ENCODE data around the gene TNFRSF4.

The TNFRSF4 gene

DNA sequence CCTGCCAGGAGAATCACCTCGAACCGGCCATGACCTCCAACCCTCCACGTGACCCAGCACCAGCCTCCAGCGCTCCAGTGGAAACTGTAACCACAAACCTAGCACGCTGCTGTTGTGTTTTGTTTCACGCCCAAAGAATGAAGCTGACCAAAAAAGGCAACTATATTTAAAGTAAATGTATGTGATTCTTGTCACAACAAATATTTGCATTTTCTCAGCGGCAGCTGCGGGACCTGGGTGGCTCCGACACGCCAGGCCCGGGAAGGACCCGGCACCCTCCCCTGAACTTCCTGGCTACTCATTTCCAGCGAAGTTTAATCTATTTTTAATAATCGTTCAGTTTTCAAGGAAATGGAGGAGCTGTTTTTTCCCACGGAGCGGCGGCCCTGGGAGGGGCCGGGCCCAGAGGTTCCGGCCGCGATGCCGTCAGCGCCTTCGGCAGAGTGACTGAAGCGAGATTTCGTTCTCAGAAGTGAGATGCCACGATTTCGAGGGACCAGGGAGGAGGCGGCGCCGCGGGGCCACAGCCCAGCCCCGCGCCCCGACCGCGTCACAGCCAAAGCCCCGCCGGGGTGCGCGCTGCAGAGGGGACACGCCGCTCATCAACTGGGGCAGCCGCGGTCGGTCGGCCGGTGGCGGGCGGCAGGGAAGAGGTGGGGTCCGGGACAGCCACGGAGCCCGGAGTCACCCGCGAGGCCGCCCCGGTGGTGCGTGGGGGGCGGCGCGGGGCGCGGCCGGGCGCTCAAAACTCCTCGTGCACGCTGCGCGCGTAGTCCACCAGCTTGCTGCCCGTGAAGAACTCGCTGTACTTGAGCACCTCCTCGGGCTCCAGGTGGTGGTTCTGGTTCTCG is 3.0 kb upstream of the TNFRSF4 start:
- no peak for DNase-seq

DNA sequence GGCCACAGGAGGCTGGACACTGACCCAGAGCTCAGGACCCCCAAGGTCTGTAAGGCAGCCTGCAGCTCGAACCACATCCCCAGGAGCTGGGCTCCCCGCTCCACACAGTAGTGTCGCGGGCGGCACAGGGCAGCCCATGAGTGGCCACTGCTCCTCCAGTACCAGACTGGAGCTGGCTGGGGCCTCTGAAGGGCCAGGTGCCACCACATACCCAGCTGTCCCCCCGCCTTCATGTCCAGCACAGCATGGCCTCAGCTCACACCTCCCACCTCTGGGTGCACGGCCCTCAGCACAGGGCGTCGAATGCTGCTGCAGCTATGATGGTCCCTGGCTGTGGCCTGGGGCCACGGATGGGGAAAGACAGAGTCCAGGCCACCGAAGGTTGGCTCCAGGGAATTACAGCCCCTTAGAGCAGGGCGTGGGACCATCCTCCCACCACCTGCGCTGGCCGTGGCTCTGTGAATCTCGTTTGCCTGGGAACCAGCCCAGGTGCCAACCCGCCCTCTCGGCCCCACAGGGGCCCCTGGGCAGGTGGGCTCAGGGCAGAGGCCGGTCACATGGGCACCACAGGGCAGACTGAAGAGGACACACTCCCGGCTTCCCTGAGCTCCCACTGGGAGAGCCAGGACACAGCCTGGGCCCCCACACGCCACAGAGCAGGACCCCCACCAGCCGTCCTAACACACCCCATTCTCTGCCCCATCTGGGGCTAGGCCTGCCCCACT is 2.1 kb upstream of the TNFRSF4 start:
- DNase-seq, result no peak

DNA sequence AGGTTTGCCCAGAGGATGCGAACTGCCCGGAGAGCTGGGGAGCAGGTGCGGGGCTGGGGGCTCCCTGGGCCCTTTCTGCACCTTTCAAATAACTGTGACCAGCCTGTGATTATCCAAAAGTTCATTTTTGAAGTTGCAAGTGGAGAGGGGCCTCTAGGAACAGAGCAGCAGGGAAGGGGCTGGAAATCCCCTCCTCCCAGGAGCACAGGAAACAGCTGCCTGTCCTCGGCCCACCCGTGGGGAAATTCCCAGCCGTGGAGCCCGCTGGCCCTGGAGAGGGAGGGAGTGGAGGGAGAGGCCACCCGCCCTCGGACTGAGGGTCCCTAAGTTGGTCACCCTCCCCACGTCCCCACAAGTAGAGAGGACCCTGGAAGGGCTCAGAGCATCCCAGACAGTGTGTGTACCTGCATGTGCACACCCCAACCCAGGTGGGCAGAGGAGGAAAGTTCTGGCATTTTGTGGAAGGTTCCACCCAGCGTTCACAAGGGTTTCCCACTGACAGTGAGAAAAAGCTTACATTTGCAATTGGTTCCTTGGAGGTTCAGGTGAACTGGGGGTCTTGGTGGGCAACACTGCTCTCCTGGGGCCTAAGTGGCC is 1.2 kb upstream of the TNFRSF4 start:
- no peak for DNase-seq

DNA sequence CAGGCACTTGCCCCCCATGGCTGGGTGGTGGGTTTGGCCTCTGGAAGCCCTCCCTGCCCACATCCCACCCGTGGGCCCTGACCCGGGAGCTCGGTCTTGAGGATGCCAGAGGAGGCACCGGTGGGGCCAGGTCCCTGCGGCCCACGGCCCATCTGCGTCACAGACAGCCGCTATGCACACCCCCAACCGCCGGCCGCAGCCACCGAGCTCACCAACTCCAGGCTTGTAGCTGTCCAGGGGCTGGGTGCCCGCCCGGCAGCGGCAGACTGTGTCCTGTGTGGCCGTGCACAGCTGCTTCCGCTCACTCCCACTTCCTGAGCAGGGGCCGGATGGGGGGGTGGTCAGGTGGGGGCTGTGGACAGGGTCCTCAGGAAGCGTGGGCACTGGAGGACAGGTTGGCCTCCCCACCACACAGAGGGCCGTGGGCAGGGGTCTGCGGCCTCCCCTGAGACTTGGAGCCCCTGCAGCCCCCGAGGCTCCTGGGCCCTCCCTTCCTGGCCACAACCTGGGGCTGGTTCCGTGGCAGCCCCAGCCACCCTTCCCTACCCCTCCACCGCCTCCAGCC is 1.1 kb downstream of the TNFRSF4 start:
- DNase-seq, result peak; percentile 42

DNA sequence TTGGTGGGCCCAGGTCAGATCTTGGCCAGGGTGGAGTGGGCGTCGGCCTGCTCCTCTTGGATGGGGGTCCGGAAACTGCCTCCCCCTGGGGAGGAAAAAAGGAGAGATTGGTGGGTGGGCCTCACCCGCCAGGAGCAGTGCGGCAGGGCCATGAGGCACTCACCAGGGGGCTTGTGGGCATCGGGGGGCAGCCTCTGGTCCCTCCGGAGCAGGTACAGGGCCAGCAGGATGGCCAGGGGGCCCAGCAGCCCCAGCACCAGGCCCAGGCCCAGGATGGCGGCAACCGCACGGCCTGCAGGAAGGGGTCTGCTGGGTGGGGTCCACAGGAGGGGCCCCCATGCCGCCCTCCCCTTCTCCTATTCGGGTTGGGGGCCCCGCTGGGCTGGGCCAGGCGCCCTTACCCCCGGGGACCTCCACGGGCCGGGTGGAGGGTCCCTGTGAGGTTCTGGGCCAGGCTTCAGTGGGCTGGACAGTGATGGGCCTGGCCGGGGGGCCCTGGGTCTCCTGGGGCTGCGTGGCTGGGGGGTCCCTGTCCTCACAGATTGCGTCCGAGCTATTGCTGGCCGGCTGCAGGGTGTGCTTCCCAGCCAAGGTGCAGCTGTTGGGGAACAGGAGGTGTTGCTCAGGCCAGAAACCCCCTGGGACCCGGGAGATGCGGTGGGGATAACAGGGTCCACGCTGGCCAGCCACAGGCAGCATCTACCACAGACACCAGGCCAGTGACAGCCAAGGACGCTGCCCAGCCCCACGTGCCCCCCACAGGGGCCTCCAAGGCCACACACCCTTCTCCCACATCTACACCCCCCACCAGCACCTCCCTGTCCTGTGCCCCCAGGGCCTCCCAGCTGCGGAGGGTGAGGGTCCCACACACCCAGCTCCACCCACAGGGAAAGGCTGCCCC is 2.2 kb downstream of the TNFRSF4 start:
- DNase-seq, result peak; percentile 4

DNA sequence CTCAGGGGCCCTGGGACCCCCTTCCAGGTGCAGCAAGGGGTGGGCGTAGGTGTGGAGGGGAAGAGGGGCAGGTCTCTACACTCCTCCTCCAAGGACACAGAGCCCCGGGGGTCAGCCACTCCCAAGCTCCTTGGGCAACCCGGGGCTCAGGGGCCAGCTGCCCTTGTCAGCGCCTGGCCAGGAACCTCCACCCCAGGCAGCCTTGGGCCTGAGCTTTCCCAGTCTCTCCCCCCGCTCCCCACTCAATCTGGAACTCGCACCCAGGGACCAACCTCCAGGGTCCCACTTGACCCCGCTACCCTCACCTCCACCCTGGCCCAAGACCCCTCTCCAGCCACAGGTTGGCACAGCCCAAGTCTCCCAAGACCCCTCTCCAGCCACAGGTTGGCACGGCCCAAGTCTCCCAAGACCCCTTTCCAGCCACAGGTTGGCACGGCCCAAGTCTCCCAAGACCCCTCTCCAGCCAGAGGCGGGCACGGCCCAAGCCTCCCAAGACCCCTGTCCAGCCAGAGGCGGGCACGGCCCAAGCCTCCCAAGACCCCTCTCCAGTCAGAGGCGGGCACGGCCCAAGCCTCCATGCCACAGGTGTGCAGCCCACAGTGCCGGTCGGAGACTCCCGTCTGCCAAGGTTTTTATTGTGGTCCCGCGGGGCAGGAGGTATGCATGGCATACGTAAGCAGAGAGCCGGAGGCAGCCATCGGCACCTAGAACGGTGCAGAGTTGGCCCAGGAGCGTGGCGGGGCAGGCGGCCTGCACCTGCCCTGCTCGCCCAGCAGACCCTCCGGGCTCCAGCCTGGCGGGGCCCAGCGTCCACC is 3.0 kb downstream of the TNFRSF4 start:
- peak; percentile 1 for DNase-seq

DNA sequence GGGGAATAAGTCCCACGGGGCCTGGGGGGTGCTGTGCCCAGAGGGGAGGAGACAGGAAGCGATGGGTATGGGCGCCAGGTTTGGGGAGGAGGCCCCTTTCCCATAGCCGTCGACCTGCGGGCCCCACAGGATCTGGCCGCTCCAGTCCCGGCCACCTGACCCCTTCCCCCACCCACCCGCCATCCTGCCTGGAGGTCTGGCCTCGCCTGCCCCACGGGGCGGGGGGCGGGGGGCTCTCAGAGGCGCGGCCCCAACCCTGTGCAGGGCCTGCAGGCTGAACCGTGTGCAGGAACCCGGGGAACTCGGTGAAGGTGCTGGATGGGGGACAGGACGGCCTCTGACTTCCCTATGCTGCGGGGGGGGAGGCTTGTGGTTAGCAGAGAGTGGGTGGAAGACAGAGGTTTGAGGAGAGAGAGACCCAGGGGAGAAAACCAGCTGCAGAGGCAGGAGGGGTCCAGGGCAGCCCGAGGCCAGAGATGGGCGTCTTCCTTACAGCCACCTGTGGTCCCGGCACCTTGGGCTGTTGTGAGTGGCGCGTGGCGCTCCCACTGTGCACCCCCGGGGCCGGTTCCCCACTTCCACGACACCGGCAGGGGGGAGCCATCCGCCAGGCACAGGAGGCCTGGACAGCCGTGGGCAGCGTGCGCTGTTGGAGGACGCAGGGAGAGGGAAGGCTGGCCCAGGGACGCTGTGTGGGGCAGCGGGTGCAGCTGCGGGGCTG is 5.1 kb downstream of the TNFRSF4 start:
- peak; percentile 58 for DNase-seq

DNA sequence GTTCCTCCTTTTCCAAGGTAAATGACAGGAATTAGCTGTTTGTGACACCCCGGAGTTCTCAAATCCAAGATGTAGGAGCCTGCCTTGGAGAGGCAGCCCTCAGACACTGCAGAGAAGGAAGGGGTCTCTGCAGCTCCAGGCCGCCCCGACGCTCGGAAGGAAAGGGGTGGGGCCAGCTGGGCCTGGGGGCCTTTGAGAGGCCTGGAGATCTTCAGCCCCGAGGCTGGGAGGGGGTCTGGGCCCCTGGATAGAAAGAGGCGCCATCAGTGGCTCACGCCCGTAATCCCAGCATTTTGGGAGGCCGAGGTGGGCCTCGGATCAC is 6.4 kb downstream of the TNFRSF4 start:
- no peak for DNase-seq

DNA sequence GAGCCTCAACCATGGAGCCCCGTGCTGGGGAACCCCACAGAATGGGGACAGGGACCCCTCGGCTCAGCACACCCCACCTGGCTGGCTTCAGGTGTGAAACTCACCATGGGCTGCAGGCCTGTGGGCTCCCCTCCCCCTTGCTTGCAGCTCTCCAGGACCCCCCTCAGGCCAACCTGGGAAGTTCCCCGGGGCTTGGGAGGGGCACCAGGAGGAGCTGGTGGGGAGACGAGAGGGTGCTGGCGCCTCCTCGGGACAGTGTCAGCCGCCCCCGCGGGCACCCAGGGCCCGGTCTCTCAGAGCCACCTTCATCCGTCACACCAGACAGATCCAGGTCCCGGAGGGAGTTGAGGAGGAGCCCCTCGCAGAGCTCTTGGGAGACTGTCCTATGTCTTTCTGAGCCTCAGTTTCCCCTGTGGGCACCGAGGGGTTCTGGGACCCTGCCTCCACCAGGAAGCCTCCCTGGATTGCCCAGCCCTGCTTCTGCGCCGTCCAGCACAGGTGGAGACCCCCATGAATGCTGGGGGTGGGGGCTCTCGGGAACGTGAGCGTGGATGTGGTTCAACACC is 6.9 kb downstream of the TNFRSF4 start:
- peak; percentile 10 for DNase-seq

DNA sequence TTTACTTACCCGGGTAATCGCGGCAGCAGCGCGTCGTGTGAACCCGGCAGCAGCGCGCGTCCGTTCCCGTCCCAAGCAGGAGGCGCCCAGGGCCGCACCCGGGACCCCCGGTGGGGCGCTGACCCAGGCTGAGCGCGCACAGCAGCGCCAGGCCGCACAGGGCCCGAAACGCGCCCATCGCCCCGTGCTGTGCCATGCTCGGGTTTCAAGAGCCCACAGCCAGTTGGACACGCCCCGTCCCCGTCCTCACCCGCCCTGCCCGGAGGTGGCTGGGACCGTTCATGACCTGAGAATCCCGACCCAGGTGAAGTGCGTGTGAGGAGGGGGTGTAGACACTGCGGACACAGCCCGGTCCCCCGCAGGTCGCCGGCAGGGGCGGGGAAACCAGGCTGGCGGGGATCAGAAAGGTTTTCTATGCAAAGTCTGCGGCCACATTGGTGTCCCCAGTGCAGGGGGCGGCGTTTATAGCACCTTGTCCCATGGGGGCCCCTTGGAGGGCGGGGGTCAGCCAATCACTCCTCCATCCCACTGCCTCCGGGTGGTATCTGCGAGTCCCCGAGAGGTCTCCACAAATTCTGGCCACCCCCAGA is 7.5 kb downstream of the TNFRSF4 start, which contains the start of gene TNFRSF18:
TNFRSF18 (minus strand) TSS at position 217 of the 590 bp plus-strand sequence; CDS start at position 196, 21 bp downstream.
- DNase-seq, result peak; percentile 46

DNA sequence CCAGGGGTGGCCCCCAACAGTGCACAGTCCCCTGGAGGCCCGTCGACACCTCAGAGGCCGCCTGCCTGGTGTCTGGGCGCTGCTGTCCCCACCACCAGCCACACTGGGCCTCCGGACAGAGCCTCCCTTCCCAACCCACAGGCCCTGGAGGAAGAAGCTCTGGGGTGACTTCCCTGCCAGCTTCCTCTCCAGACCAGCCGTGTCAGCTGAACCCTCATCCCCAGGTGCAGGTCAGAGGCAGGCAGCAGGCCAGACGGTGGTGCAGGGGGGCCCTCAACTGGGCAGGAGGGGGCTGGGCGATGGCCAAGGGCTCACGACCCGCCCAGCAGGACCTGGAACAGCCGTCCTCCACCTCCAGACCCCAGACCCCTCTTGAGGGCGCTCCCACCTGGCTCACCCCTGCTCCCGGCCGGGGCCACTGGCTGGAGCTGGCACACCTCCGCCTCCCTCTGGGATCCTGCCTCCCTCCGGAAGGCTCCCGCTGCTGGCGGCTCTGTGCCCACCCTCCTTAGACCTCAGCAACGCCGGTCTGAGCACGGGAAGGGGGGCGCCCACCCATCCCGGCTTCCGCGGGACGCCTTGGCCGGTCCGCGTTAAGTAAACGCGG is 8.1 kb downstream of the TNFRSF4 start:
- DNase-seq, result peak; percentile 6

DNA sequence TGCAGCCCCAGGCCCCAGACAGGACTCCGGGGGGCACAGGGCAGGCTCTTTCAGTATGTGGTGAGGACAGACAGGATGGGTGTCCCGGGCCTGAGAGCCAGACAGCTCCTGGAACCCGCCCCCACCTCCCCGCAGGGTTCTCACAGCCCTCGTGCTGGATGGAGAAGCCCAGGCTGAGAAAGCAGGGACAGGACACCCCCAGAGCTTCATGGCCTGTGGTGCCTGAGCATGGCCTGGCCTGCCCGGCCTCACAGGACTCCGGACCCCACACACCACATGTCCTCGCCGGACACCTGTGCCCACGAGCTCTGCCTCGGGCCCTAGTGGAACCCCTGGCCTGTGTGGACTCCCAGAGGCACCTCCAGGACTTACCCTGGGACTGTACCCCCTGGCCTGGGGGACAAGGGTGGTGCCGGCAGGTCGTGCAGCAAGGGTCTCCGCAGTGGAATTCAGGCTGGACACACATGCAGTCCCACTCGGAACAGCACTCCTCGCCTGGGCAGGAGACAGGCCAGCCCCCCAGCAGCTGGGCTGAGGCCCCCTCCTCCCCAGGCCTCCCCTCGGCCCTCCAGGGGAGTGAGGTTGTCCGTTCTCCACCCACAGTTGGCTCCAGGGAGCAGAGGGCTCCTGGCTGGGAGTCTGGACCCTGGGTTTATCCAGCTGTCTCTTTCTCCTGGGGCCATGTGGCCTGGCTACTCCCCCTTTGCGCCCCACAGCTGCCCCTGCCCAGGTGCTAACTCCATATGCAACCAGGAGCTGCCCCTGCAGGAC is 8.8 kb downstream of the TNFRSF4 start:
- DNase-seq, result peak; percentile 4

DNA sequence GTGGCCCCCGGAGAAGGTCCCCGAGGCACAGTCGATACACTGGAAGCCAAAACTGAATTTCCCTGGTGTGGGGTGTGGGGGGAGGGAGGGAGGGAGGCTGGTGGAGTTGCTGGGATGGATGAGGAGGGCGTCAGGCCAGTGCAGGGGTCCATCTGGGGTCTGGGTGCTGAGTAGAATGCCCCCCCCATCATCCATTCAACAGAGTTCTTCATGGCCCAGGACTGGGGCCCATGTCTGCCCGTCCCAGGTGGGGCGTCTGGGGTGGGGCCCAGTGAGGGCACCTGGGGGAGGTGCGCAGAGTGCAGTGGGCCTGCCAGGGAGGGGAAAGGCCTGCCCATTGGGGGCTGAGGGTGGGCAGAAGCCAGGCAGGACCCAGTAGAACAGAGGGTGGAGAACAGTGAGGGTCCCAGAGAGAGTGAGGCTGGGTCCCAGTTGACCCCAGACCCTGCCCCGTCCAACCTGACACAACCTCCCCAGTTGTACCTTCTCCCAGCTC is 9.5 kb downstream of the TNFRSF4 start:
- DNase-seq, result no peak

DNA sequence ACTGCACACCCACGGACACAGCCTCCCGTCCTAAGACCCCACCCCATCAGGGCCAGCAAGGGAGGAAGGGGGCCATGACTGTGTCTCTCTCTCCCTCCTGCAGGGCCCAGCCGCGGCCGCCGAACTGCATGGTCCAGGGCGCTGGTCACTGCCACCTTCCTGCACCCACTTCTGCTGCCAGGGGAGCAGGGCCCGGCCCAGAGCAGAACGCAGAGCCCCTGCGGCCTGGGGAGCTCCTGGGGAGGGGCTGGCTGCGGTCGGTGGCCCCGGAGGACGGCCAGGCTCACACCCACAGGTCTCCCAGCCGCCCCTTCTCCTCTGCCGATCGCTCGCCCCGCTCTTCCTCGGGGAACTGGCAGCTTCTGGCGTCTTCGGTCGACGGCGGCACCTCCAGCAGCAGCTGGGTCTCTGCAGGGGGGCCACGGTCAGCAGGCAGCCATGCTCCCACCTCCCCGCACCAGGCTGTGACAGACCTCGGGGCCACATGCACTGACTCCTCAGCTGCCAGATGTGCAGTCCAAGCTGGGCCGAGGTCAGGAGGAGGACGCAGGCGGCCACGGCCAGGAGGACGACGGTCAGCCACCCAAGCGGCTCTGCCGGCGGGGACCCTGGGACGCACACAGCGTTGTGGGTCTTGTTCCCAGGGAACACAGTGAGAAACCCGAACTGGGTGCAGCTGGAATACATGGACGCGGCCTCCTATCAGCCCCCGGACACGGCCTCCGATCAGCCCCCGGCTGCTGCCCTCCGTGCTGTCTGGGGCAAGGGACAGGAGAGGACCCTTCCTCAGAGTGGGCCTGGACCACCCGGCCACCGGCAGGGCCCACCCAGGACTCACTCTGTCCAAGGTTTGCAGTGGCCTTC is 10.2 kb downstream of the TNFRSF4 start:
- peak; percentile 1 for DNase-seq

DNA sequence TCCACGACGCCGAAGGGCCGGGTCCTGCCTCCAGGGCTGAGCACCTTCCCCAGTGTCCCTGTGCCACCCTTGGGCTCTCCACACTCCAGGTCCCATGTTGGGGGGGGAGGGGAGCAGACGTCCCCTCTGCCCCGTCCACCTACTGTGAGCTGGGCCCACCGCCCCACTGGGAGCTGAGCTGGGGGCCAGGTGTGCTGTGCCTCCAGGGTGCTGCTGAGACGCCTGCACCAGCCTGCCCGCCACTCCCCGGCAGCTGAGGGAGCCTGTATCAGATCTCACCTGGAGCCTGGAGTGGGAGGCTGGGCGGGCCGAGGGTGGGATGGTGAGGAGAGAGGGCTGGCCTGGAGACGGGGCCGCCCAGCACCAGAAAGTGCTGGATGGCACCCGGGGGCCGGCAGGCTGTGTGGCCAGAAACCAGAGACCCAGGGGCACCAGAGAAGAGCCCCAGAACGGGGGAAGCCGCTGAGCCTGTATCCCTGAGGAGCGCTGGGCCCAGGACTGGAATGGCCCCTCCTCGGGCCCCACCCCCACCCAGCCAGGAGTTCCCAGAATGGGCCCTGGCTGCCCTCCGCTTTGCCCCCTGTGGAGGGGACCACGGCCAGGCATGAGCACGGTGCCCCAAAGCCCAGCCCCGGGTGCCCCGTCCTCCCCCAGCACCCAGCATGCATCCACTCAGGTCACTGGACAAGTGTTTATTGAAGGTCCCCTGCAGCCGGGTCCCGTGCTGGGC is 11.0 kb downstream of the TNFRSF4 start:
- DNase-seq, result peak; percentile 2

DNA sequence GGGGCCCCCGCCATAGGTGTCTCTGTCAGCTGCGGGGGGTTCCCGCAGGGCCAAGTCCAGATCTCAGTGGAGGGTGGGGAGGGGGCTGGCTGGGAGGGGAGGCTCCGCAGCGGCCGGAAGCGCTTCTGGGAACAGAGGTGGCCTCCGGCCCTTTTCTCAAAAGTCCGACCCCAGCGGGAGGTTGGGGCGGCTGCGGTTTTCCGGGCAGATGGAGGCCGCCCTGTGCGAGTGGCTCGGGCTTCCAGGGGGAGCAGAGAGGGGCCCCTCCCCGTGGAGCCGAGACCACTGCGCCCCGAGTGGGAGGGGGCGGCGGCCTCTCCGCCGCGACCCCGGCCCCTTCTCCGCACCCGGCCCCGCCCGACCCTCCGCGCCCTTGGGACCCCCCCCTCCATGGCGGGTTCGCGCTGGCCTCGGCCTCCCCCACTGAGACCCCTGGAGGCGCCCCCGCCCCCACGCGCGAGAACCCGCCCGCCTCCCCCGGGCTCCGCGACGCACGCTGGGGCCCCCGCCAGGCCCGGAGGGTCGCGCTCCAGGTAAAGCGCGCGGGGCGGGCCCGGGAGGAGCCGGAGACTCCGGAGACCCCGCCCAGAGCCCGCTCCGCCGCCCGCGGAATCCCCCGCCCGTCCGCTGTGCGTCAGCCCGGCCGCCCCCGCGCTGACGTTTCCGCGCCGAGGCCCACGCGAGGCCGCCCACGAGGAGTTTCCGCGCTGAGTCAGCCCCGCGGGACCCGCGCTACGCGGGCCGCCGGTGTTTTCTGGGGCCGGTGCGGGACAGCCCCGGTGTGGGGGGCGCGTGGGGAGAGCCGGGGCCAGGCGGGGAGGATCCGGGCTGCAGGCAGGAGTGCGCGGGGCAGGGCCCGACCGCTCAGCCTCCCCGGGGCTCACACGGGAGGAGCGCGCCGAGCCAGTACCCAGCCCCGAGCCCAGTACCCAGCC is 12.8 kb downstream of the TNFRSF4 start:
- peak; percentile 85 for DNase-seq
